ENCODE measurements around the gene EGR2. TPM values are rescaled to one million over a fixed set of nuclear protein-coding genes. Genes with fewer than 3 reads are reported as not detected.

Gene EGR2
- polyA plus RNA-seq, 1 of the 3 experiments (the other 2 are of a cell fraction): 0.25 TPM

- TF ChIP-seq IRF3 (IDR thresholded peaks at IDR 0.05; ENCODE audit: low read depth, low read length): no peak
- TF ChIP-seq CHD2 (IDR thresholded peaks at IDR 0.05; ENCODE audit: low read length, partially characterized antibody): no peak
- TF ChIP-seq FOSL2 (IDR thresholded peaks at IDR 0.05; ENCODE audit: borderline replicate concordance, low read depth): no peak
- TF ChIP-seq REST (IDR thresholded peaks at IDR 0.05; ENCODE audit: low read depth, low read length): no peak
- TF ChIP-seq MEF2A (IDR thresholded peaks at IDR 0.05; ENCODE audit: borderline replicate concordance, low read depth): no peak
- TF ChIP-seq GATA2 (CRISPR knock-in tag; IDR thresholded peaks at IDR 0.05): no peak
- TF ChIP-seq RXRA (IDR thresholded peaks at IDR 0.05; ENCODE audit: borderline replicate concordance, low read depth): no peak
Observed at GRCh38 chr10:62792261-62792660, 23.9 kb downstream of the EGR2 start (continued).

- Histone ChIP-seq H4K20me1 (ENCODE audit: insufficient read depth) (no peaks in the 10 kb centered on the region), H3K9me2 (no peaks in the 10 kb centered on the region), H3K9ac (no peak overlapping the region), H3F3A (replicated peaks; ENCODE audit: insufficient read depth) (no peaks in the 10 kb centered on the region), H3K4me2 (no peak overlapping the region), H3K36me3 (replicated peaks in 1 of 2; ENCODE audit: control insufficient read depth in 1 of 2, insufficient read depth in 2 of 2, low read length in 1 of 2) (no peaks in the 10 kb centered on the region), H3K9me3 (no peaks in the 10 kb centered on the region), H3K79me2 (ENCODE audit: insufficient read depth) (no peaks in the 10 kb centered on the region), H3K27ac (ENCODE audit: low read depth in 2 of 2, low read length in 1 of 2) (no peak overlapping the region), H2AFZ (ENCODE audit: low read depth) (no peak overlapping the region), H3K4me3 (ENCODE audit: low read depth in 2 of 2, low read length in 1 of 2) (no peak overlapping the region), H3K4me1 (ENCODE audit: control insufficient read depth in 1 of 2, insufficient read depth in 2 of 2, low read depth in 1 of 2, low read length in 1 of 2) (no peaks in the 10 kb centered on the region), H3K27me3 (ENCODE audit: insufficient read depth) (no peaks in the 10 kb centered on the region)
- TF ChIP-seq NRF1 (IDR thresholded peaks at IDR 0.05; ENCODE audit: low read depth, low read length) (no peak), USF1 (IDR thresholded peaks at IDR 0.05; ENCODE audit: borderline replicate concordance, low read depth) (no peak), EZH2phosphoT487 (IDR thresholded peaks at IDR 0.05; ENCODE audit: borderline replicate concordance, low read depth) (no peak), ZBTB33 (IDR thresholded peaks at IDR 0.05; ENCODE audit: borderline replicate concordance, low read depth) (no peak)
- WGBS (ENCODE audit: low lambda C conversion rate): 27% methylated on average over 2 of the region's 2 CpGs
- CTCF ChIA-PET: interaction anchor here (1.2 to 1.4 kb wide), 2 partner anchors 9 to 13 kb away, joined by 3 to 4 read pairs; no protein-coding TSS in a partner anchor
- POLR2A ChIA-PET: no interaction called here
- no peak for DNase-seq
Observed at GRCh38 chr10:62790571-62790970, 25.6 kb downstream of the EGR2 start.

Data from SK-N-SH (cell line).